GM12878 (cell line): Measurements from ENCODE around the gene AEBP2. TPM values are rescaled to one million over a fixed set of nuclear protein-coding genes. Genes with fewer than 3 reads are reported as not detected.
A peak's percentile ranks its signal among the peaks of the same experiment; 100 is the strongest.

Experiments
- CBX5 ChIP-seq: sonication (generic); IDR thresholded peaks from 2 replicates; pipeline ENCODE4 v1.6.1; 2016; ENCODE audit warnings: low read depth, moderate library complexity, mild to moderate bottlenecking, inconsistent platforms
- EP300 ChIP-seq, 2 experiments: fragments of 150-350 bp in 1 of 2; IDR thresholded peaks; 2 replicates each; pipeline ENCODE4 v1.6.1; 2011 to 2012; ENCODE audit warnings: low read depth in 2 of 2, low read length in 2 of 2, borderline replicate concordance in 1 of 2, improper control_type of control experiment in 1 of 2, inconsistent platforms in 1 of 2; ENCODE audit not compliant: control insufficient read depth in 1 of 2
- FOXM1 ChIP-seq: IDR thresholded peaks from 2 replicates; pipeline ENCODE4 v1.6.1; 2012; ENCODE audit warnings: low read depth, mild to moderate bottlenecking, inconsistent platforms, low read length, moderate library complexity
- HCFC1 ChIP-seq: fragments of 150-350 bp; IDR thresholded peaks from 2 replicates; pipeline ENCODE4 v1.6.1; 2014; ENCODE audit warnings: low read length
- JUND ChIP-seq: IDR thresholded peaks from 2 replicates; pipeline ENCODE4 v1.6.1; 2012; ENCODE audit warnings: low read depth, mild to moderate bottlenecking, low read length, improper control_type of control experiment, moderate library complexity
- SUZ12 ChIP-seq: fragments of 200-600 bp; sonication (generic); IDR thresholded peaks from one replicate; pipeline ENCODE4 v1.6.1; 2018; ENCODE audit warnings: antibody characterized with exemption, mild to moderate bottlenecking; ENCODE audit not compliant: unreplicated experiment
- TBL1XR1 ChIP-seq: IDR thresholded peaks from 2 replicates; pipeline ENCODE4 v1.6.1; 2012; ENCODE audit warnings: low read depth, low read length, improper control_type of control experiment
- TCF12 ChIP-seq: IDR thresholded peaks from 2 replicates; pipeline ENCODE4 v1.6.1; 2011; ENCODE audit warnings: low read depth, mild to moderate bottlenecking, low read length
- ZZZ3 ChIP-seq: IDR thresholded peaks from 2 replicates; pipeline ENCODE4 v1.6.1; 2011; ENCODE audit warnings: low read depth; ENCODE audit not compliant: control insufficient read depth, insufficient read length
- polyA plus RNA-seq, 11 experiments: library from polyadenylated mRNA; depleted of rRNA in 4 of 11; unstranded in 6 of 11; stranded (reverse) in 5 of 11; fragments of >200 nt; fragmentation: Nextera tagmentation in 4 of 11; fragmentation: Illumina TruSeq in 1 of 11; extraction: Ambion mirVana in 4 of 11; extraction: Trizol in 1 of 11; gene quantifications; 1 replicate in 1 of 11; 2 replicates in 10 of 11; pipeline versions ENCODE4 v1.2.1 to v1.2.3, GENCODE V29; 2011 to 2016; ENCODE audit warnings: inconsistent platforms in 2 of 11, missing spikeins in 2 of 11, low read depth in 1 of 11
- total RNA-seq, 4 experiments: library from RNA; depleted of rRNA in 3 of 4; stranded (reverse); fragments of >200 nt in 3 of 4; fragmentation: Illumina TruSeq in 1 of 4; extraction: Trizol in 1 of 4; gene quantifications; 2 replicates each; pipeline versions ENCODE4 v1.2.1 to v1.2.3, GENCODE V29; 2013 to 2021
- TF ChIP-seq, protein P1 (sequence below): IDR thresholded peaks from 2 replicates; pipeline ENCODE4 v1.6.1; 2012; ENCODE audit warnings: mild to moderate bottlenecking, low read depth, low read length
- TF ChIP-seq, protein P2 (sequence below): IDR thresholded peaks from 2 replicates; pipeline ENCODE4 v1.6.1; 2012; ENCODE audit warnings: low read depth, low read length, improper control_type of control experiment
- TF ChIP-seq, protein P3 (sequence below): fragments of 450-650 bp; IDR thresholded peaks from 2 replicates; pipeline ENCODE4 v1.6.1; 2017; ENCODE audit warnings: antibody characterized with exemption, mild to moderate bottlenecking, moderate library complexity
- TF ChIP-seq, protein P4 (sequence below): fragments of 450-650 bp; IDR thresholded peaks from 2 replicates; pipeline ENCODE4 v1.6.1; 2016; ENCODE audit warnings: mild to moderate bottlenecking
- TF ChIP-seq, protein P5 (sequence below): IDR thresholded peaks from 2 replicates; pipeline ENCODE4 v1.6.1; 2012; ENCODE audit warnings: low read depth, low read length, improper control_type of control experiment

AEBP2 gene
- total and polyA plus RNA-seq, 10 of the 15 experiments (the other 5 are each of a cell fraction or from before 2014, with no cell fraction given): 17.6 to 126 (median 44.8) TPM

DNA sequence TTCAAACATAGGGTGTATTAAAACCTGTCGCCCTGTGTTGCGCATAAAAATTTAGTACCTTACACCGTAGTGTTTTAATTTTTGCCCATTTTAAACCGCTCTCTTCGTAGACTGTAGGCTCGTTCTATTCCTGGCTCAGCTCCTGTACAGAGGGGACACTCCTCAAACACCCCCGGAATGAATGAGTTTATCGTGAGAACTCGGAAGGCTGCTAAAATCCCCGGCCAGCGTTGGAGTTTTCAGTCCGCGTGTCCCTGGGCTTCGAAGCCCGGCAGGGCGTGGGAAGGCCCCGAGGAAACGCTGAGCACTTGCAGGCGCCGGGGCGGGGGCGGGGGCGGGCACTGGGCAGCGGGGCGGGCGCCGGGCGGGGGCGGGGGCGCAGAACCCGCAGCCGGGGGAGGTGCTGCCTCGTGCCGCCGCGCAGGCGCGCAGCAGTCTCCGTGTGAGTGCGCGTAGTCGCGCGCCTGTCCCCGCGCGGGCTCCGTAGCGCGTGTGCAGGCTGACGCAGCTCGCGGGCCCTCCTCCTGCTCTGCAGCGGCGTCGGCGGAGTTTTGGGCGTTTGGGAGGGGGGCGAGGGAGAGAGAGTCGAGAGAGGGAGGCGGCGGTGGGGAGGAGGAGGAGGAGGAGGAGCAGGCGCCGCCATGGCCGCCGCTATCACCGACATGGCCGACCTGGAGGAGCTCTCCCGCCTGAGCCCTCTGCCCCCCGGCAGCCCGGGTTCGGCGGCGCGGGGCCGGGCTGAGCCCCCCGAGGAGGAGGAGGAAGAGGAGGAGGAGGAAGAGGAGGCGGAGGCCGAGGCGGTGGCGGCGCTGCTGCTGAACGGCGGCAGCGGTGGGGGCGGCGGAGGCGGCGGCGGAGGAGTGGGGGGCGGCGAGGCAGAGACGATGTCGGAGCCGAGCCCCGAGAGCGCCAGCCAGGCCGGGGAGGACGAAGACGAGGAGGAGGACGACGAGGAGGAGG, at the start of gene AEBP2 (continued):
- TF ChIP-seq, protein P1, sequence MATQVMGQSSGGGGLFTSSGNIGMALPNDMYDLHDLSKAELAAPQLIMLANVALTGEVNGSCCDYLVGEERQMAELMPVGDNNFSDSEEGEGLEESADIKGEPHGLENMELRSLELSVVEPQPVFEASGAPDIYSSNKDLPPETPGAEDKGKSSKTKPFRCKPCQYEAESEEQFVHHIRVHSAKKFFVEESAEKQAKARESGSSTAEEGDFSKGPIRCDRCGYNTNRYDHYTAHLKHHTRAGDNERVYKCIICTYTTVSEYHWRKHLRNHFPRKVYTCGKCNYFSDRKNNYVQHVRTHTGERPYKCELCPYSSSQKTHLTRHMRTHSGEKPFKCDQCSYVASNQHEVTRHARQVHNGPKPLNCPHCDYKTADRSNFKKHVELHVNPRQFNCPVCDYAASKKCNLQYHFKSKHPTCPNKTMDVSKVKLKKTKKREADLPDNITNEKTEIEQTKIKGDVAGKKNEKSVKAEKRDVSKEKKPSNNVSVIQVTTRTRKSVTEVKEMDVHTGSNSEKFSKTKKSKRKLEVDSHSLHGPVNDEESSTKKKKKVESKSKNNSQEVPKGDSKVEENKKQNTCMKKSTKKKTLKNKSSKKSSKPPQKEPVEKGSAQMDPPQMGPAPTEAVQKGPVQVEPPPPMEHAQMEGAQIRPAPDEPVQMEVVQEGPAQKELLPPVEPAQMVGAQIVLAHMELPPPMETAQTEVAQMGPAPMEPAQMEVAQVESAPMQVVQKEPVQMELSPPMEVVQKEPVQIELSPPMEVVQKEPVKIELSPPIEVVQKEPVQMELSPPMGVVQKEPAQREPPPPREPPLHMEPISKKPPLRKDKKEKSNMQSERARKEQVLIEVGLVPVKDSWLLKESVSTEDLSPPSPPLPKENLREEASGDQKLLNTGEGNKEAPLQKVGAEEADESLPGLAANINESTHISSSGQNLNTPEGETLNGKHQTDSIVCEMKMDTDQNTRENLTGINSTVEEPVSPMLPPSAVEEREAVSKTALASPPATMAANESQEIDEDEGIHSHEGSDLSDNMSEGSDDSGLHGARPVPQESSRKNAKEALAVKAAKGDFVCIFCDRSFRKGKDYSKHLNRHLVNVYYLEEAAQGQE: no peak
- no peak for TF ChIP-seq EP300 (IDR thresholded peaks at IDR 0.05; ENCODE audit: borderline replicate concordance in 1 of 2, control insufficient read depth in 1 of 2, low read depth in 2 of 2, low read length in 2 of 2)
- TF ChIP-seq, protein P2, sequence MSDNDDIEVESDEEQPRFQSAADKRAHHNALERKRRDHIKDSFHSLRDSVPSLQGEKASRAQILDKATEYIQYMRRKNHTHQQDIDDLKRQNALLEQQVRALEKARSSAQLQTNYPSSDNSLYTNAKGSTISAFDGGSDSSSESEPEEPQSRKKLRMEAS: peak; percentile 98
- TF ChIP-seq, protein P3, sequence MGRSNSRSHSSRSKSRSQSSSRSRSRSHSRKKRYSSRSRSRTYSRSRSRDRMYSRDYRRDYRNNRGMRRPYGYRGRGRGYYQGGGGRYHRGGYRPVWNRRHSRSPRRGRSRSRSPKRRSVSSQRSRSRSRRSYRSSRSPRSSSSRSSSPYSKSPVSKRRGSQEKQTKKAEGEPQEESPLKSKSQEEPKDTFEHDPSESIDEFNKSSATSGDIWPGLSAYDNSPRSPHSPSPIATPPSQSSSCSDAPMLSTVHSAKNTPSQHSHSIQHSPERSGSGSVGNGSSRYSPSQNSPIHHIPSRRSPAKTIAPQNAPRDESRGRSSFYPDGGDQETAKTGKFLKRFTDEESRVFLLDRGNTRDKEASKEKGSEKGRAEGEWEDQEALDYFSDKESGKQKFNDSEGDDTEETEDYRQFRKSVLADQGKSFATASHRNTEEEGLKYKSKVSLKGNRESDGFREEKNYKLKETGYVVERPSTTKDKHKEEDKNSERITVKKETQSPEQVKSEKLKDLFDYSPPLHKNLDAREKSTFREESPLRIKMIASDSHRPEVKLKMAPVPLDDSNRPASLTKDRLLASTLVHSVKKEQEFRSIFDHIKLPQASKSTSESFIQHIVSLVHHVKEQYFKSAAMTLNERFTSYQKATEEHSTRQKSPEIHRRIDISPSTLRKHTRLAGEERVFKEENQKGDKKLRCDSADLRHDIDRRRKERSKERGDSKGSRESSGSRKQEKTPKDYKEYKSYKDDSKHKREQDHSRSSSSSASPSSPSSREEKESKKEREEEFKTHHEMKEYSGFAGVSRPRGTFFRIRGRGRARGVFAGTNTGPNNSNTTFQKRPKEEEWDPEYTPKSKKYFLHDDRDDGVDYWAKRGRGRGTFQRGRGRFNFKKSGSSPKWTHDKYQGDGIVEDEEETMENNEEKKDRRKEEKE: no peak
- 0 out of 2 replicates have a peak, but pooled peaks have one; percentile 22 for TF ChIP-seq TCF12
- TF ChIP-seq, protein P4, sequence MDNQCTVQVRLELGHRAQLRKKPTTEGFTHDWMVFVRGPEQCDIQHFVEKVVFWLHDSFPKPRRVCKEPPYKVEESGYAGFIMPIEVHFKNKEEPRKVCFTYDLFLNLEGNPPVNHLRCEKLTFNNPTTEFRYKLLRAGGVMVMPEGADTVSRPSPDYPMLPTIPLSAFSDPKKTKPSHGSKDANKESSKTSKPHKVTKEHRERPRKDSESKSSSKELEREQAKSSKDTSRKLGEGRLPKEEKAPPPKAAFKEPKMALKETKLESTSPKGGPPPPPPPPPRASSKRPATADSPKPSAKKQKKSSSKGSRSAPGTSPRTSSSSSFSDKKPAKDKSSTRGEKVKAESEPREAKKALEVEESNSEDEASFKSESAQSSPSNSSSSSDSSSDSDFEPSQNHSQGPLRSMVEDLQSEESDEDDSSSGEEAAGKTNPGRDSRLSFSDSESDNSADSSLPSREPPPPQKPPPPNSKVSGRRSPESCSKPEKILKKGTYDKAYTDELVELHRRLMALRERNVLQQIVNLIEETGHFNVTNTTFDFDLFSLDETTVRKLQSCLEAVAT: peak; percentile 74
- TF ChIP-seq CBX5: peak; percentile 34; the same call in 1 of the 2 replicates
- no peak for TF ChIP-seq ZZZ3
- TF ChIP-seq JUND: no peak
- TF ChIP-seq FOXM1: peak; percentile 17; the same call in 1 of the 2 replicates
- no peak; the same call in 1 of the 2 replicates for TF ChIP-seq HCFC1
- TF ChIP-seq SUZ12: no peak
- TF ChIP-seq TBL1XR1: peak; percentile 26; the same call in 1 of the 2 replicates
- TF ChIP-seq, protein P5, sequence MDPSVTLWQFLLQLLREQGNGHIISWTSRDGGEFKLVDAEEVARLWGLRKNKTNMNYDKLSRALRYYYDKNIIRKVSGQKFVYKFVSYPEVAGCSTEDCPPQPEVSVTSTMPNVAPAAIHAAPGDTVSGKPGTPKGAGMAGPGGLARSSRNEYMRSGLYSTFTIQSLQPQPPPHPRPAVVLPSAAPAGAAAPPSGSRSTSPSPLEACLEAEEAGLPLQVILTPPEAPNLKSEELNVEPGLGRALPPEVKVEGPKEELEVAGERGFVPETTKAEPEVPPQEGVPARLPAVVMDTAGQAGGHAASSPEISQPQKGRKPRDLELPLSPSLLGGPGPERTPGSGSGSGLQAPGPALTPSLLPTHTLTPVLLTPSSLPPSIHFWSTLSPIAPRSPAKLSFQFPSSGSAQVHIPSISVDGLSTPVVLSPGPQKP: no peak
